IMR-90 (cell line): ENCODE measurements around the gene PAX8. TPM values are rescaled to one million over a fixed set of nuclear protein-coding genes. Genes with fewer than 3 reads are reported as not detected.

Experiments used
- ATAC-seq: fragments of 200-7000 bp; cut with Tn5 transposase; 2 replicates; pipeline ENCODE4 v1.9.1; 2020; ENCODE audit warnings: low read depth, mild to moderate bottlenecking, moderate library complexity
- BruUV-seq: library from RNA; stranded (reverse); fragments of 400-500 nt; replicated peaks from 2 replicates; lab custom pipeline; 2021; lab: Mats Ljungman, UMichigan
- CTCF ChIA-PET: fragments of 300-600 bp; formaldehyde crosslinking; extraction: SDS; loops from one replicate; lab custom pipeline; 2021; ENCODE audit warnings: antibody characterized with exemption; lab: Yijun Ruan, JAX
- POLR2A ChIA-PET: fragments of 300-600 bp; sonication (Branson Sonifier 250); formaldehyde crosslinking; loops from one replicate; lab custom pipeline; 2022; ENCODE audit warnings: antibody characterized with exemption; ENCODE audit not compliant: unreplicated experiment; lab: Charles Lee
- DNase-seq: peaks from one replicate; pipeline ENCODE4 v3.0.0; 2013
- H2AFZ ChIP-seq: replicated peaks from 2 replicates; pipeline ENCODE3; 2013; ENCODE audit warnings: low read length, mild to moderate bottlenecking; ENCODE audit not compliant: poor library complexity
- H2AK5ac ChIP-seq: 2 replicates; pipeline ENCODE4 v1.6.1; 2013; ENCODE audit warnings: low read depth, low read length, inconsistent platforms
- H2AK9ac ChIP-seq: replicated peaks from 2 replicates; pipeline ENCODE3; 2013; ENCODE audit warnings: mild to moderate bottlenecking, low read depth, low read length, moderate library complexity; ENCODE audit not compliant: poor library complexity
- H2BK120ac ChIP-seq: 2 replicates; pipeline ENCODE4 v1.6.1; 2013; ENCODE audit warnings: low read depth, low read length, inconsistent platforms
- H2BK15ac ChIP-seq: 3 replicates; pipeline ENCODE4 v1.6.1; 2013; ENCODE audit warnings: low read depth, low read length, inconsistent platforms
- H2BK20ac ChIP-seq: 2 replicates; pipeline ENCODE4 v1.6.1; 2013; ENCODE audit warnings: low read depth, mild to moderate bottlenecking, inconsistent platforms, low read length, moderate library complexity
- H2BK5ac ChIP-seq: 2 replicates; pipeline ENCODE4 v1.6.1; 2013; ENCODE audit warnings: mild to moderate bottlenecking, low read depth, low read length, inconsistent platforms; ENCODE audit not compliant: poor library complexity, severe bottlenecking
- H3K14ac ChIP-seq: replicated peaks from 2 replicates; pipeline ENCODE4 v1.6.1; 2013; ENCODE audit warnings: low read depth, low read length, inconsistent platforms
- H3K18ac ChIP-seq: 2 replicates; pipeline ENCODE4 v1.6.1; 2013; ENCODE audit warnings: low read depth, low read length, control low read depth
- H3K23ac ChIP-seq: 2 replicates; pipeline ENCODE4 v1.6.1; 2013; ENCODE audit warnings: low read depth, low read length, inconsistent platforms
- H3K27ac ChIP-seq: 2 replicates; pipeline ENCODE4 v1.5.1; 2013; ENCODE audit warnings: mild to moderate bottlenecking, control low read depth, low read length; ENCODE audit not compliant: insufficient read depth
- H3K27me3 ChIP-seq: 2 replicates; pipeline ENCODE4 v1.6.1; 2013; ENCODE audit warnings: low read length; ENCODE audit not compliant: control insufficient read depth, insufficient read depth
- H3K36me3 ChIP-seq: 2 replicates; pipeline ENCODE4 v1.6.1; 2013; ENCODE audit warnings: low read length, mixed read lengths; ENCODE audit not compliant: control insufficient read depth, insufficient read depth
- H3K4ac ChIP-seq: 2 replicates; pipeline ENCODE4 v1.6.1; 2013; ENCODE audit warnings: low read depth, low read length, inconsistent platforms
- H3K4me1 ChIP-seq: 2 replicates; pipeline ENCODE4 v1.6.1; 2013; ENCODE audit warnings: low read length, mixed read lengths; ENCODE audit not compliant: control insufficient read depth, insufficient read depth
- H3K4me2 ChIP-seq: 2 replicates; pipeline ENCODE4 v1.6.1; 2013; ENCODE audit warnings: low read depth, mild to moderate bottlenecking, control low read depth, low read length, moderate library complexity
- H3K4me3 ChIP-seq: 2 replicates; pipeline ENCODE4 v1.5.1; 2013; ENCODE audit warnings: low read depth, mild to moderate bottlenecking, control low read depth, low read length, moderate library complexity; ENCODE audit not compliant: insufficient read depth
- H3K56ac ChIP-seq: 2 replicates; pipeline ENCODE4 v1.6.1; 2013; ENCODE audit warnings: low read length, inconsistent platforms; ENCODE audit not compliant: insufficient read depth; ENCODE audit errors: extremely low read depth
- H3K79me1 ChIP-seq, 2 experiments: 2 replicates each; pipeline ENCODE4 v1.6.1; 2013; ENCODE audit warnings: low read length in 2 of 2, inconsistent platforms in 1 of 2, low read depth in 1 of 2
- H3K9ac ChIP-seq: 2 replicates; pipeline ENCODE4 v1.6.1; 2013; ENCODE audit warnings: low read depth, low read length, control low read depth
- H3K9me1 ChIP-seq: 2 replicates; pipeline ENCODE4 v1.6.1; 2013; ENCODE audit warnings: low read length, inconsistent platforms; ENCODE audit not compliant: insufficient read depth
- H3K9me3 ChIP-seq: 2 replicates; pipeline ENCODE4 v1.6.1; 2013; ENCODE audit warnings: low read length; ENCODE audit not compliant: control insufficient read depth, insufficient read depth
- H4K20me1 ChIP-seq: 2 replicates; pipeline ENCODE4 v1.6.1; 2013; ENCODE audit warnings: low read length, inconsistent platforms; ENCODE audit not compliant: insufficient read depth
- H4K5ac ChIP-seq: 2 replicates; pipeline ENCODE4 v1.6.1; 2013; ENCODE audit warnings: mild to moderate bottlenecking, low read depth, low read length, control low read depth
- H4K8ac ChIP-seq, 2 experiments: 2 replicates each; pipeline ENCODE4 v1.6.1; 2013; ENCODE audit warnings: low read depth in 2 of 2, low read length in 2 of 2, control low read depth in 1 of 2, inconsistent platforms in 1 of 2
- H4K91ac ChIP-seq: 2 replicates; pipeline ENCODE4 v1.6.1; 2013; ENCODE audit warnings: low read depth, low read length, inconsistent platforms; ENCODE audit not compliant: insufficient read depth
- CHD1 ChIP-seq: IDR thresholded peaks from 2 replicates; pipeline ENCODE4 v1.6.1; 2012; ENCODE audit warnings: low read depth, low read length, improper control_type of control experiment
- FOS ChIP-seq: fragments of 150-350 bp; IDR thresholded peaks from 2 replicates; pipeline ENCODE4 v1.6.1; 2016; ENCODE audit warnings: low read depth, low read length
- WGBS, 2 experiments: methylation state at CpG; one replicate each; pipeline versions ENCODE4 v1.1.5 to v1.1.7; 2013; ENCODE audit warnings: missing lambda C conversion rate in 2 of 2; ENCODE audit not compliant: insufficient read length in 1 of 2; ENCODE audit errors: extremely low coverage in 2 of 2; 5-methylcytosine and 5-hydroxymethylcytosine counted together
- dilution Hi-C: fragments of 300-500 bp; cut with HindIII; formaldehyde crosslinking; loops from one replicate; pipeline ENCODE4 v1.14.3; 2018; ENCODE audit warnings: low sequenced_read_pairs; ENCODE audit not compliant: unreplicated experiment
- in situ Hi-C: fragments of 300-500 bp; cut with MboI; formaldehyde crosslinking; loops from 3 replicates; pipeline ENCODE4 v1.14.3; 2019; ENCODE audit warnings: low sequenced_read_pairs, inconsistent platforms, mixed read lengths
- intact Hi-C: fragments of 100-400 bp; cut with micrococcal nuclease; formaldehyde crosslinking; loops from 2 replicates; pipeline ENCODE4 v1.10.0; 2022
- polyA plus RNA-seq, 3 experiments: library from polyadenylated mRNA; depleted of rRNA; stranded (reverse); fragments of >200 nt; gene quantifications; 2 replicates each; pipeline ENCODE4 v1.2.3, GENCODE V29; 2012; ENCODE audit warnings: low replicate concordance in 1 of 3
- total RNA-seq: library from RNA; depleted of rRNA; stranded (reverse); fragments of >200 nt; gene quantifications from 2 replicates; pipeline ENCODE4 v1.2.3, GENCODE V29; 2012
- TF ChIP-seq, protein P1 (sequence below): fragments of 150-350 bp; IDR thresholded peaks from 2 replicates; pipeline ENCODE4 v1.6.1; 2017; ENCODE audit warnings: mild to moderate bottlenecking, antibody characterized with exemption, low read length, low read depth
- TF ChIP-seq, protein P2 (sequence below): fragments of 150-350 bp; IDR thresholded peaks from 2 replicates; pipeline ENCODE4 v1.6.1; 2016; ENCODE audit warnings: low read depth, mild to moderate bottlenecking, low read length, moderate library complexity, borderline replicate concordance

The PAX8 gene
- total and polyA plus RNA-seq, 2 of the 4 experiments (the other 2 are of a cell fraction) = 0.18 to 1.5 TPM

DNA sequence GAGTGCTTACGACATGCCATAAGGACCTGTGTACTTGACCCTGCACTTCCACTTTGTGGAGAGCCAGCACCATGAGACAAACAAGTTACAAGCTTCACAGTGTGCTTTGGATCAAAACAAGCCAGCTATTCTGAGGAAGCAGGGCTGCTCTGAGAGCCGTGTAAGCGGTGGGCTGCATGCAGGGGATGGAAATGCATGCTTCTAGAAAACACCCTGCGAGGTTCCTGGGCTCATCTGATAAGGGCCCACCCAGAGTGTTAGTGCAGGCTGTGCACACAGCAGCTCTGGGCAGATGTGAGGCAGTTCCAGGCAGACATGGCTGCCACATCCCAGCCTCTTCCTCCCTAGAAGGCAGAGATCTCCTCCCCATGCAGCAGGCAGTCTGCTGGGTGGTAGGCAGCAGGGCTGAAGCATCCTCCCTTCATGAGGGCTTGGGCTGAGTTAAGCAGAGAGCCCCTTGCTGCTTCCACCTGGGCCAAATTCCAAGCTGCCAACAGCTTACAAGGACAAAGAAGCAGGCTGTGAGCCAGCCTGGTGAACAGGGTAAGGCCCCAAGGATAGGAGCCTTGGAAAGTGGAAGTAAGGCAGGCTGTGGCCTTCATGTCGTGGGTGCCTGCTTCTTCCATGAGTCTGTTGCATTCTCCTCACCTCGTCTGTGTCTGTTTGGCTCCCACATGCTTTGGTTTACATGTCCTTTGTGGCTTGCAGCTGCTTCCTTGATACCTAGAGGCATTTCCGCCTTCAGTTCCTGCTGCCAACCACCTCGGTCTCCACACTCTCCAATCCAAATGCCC lies 97.3 kb downstream of the PAX8 start:
- Histone ChIP-seq H3K9me1 (peaks cover 3% of the 10 kb centered on the region; the same call in 1 of the 2 replicates), H3K9me3 (no peaks in the 10 kb centered on the region), H4K8ac (no peak overlapping the region), H2BK5ac (no peak overlapping the region), H3K18ac (no peak overlapping the region), H2BK15ac (no peak overlapping the region), H3K56ac (no peak overlapping the region), H3K4me2 (no peak overlapping the region), H3K4ac (no peak overlapping the region), H3K23ac (no peak overlapping the region; the same call in 1 of the 2 replicates), H3K4me3 (no peak overlapping the region), H2AK5ac (no peak overlapping the region), H2BK120ac (no peak overlapping the region), H4K91ac (no peak overlapping the region), H2AK9ac (no peak overlapping the region), H2BK20ac (no peak overlapping the region), H2AFZ (peak overlapping the region; percentile 29), H3K14ac (no peak overlapping the region), H3K9ac (no peak overlapping the region), H3K27ac (no peak overlapping the region), H3K4me1 (no peaks in the 10 kb centered on the region), H3K36me3 (no peaks in the 10 kb centered on the region), H4K20me1 (no peaks in the 10 kb centered on the region), H3K27me3 (peaks cover 30% of the 10 kb centered on the region; the same call in 1 of the 2 replicates), H4K5ac (no peak overlapping the region), H3K79me1 (no peaks in the 10 kb centered on the region)
- BruUV-seq = no TSS peak
- ATAC-seq = no peak
- in situ Hi-C loops = no loop called here
- WGBS, 2 experiments = 19% methylated on average over 4 of the region's 8 CpGs; no CpG with 5 or more reads in 1 of the 2 experiments
- CTCF ChIA-PET = interaction anchor here (1.3 kb wide), 1 partner anchor 9 kb away, joined by 3 read pairs; no protein-coding TSS in a partner anchor
- intact Hi-C loops = no loop called here
- TF ChIP-seq, protein P1, sequence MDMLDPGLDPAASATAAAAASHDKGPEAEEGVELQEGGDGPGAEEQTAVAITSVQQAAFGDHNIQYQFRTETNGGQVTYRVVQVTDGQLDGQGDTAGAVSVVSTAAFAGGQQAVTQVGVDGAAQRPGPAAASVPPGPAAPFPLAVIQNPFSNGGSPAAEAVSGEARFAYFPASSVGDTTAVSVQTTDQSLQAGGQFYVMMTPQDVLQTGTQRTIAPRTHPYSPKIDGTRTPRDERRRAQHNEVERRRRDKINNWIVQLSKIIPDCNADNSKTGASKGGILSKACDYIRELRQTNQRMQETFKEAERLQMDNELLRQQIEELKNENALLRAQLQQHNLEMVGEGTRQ = no peak
- TF ChIP-seq, protein P2, sequence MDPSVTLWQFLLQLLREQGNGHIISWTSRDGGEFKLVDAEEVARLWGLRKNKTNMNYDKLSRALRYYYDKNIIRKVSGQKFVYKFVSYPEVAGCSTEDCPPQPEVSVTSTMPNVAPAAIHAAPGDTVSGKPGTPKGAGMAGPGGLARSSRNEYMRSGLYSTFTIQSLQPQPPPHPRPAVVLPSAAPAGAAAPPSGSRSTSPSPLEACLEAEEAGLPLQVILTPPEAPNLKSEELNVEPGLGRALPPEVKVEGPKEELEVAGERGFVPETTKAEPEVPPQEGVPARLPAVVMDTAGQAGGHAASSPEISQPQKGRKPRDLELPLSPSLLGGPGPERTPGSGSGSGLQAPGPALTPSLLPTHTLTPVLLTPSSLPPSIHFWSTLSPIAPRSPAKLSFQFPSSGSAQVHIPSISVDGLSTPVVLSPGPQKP = no peak
- TF ChIP-seq CHD1 = no peak
- TF ChIP-seq FOS = no peak
- DNase-seq = no peak
- POLR2A ChIA-PET = no interaction called here
- dilution Hi-C loops = no loop called here
